Glomerular endothelial cell (primary cell): ENCODE measurements around the gene CTIF. TPM values are rescaled to one million over a fixed set of nuclear protein-coding genes. Genes with fewer than 3 reads are reported as not detected.

Source experiments
- DNase-seq: peaks from one replicate; pipeline ENCODE4 v3.0.0-alpha.2; 2011; ENCODE audit warnings: low read depth, low spot score; ENCODE audit errors: extremely low read depth
- total RNA-seq: library from RNA; depleted of rRNA; stranded (reverse); fragments of >200 nt; gene quantifications from 2 replicates; pipeline ENCODE4 v1.2.3, GENCODE V29; 2015

CTIF gene
- total RNA-seq, 1 donor from 2014 or later: 55.4 TPM

DNA sequence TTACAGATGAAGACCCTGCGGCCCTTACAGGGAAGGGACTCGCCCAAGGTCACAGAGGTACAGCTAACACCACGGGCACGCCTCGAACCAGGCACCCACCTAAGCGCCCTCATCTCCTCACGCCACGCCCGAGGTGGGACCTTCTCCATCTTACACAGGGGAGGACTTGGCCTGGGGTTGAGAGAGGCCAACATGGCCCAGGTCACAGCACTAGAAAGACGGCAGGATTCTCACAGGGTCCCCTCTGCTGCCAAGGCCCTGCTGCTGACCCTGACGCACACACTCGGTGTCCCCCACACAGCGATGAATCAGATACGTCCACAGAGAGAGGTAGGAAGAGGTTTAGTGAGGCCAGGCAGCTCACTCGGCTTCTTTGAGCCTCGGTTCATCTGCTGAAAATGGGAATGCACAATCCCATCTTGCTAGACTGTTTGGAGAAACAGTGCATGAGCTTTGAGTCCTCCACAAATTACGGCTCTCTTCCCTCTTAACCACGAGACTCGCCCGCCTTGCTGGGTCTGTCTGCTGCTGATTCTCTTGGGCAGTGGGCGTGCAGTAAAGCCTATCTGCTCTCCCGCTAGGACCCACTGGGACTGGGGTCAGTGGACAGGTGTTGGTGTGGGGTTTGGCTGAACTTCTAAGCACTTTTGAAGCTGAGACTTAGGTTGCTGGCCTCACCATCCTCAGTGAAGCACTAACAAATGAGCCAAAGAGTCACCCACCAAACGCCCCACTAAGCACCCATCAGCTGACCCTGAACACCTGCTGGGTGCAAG is 332.7 kb downstream of the CTIF start:
- DNase-seq: no peak

DNA sequence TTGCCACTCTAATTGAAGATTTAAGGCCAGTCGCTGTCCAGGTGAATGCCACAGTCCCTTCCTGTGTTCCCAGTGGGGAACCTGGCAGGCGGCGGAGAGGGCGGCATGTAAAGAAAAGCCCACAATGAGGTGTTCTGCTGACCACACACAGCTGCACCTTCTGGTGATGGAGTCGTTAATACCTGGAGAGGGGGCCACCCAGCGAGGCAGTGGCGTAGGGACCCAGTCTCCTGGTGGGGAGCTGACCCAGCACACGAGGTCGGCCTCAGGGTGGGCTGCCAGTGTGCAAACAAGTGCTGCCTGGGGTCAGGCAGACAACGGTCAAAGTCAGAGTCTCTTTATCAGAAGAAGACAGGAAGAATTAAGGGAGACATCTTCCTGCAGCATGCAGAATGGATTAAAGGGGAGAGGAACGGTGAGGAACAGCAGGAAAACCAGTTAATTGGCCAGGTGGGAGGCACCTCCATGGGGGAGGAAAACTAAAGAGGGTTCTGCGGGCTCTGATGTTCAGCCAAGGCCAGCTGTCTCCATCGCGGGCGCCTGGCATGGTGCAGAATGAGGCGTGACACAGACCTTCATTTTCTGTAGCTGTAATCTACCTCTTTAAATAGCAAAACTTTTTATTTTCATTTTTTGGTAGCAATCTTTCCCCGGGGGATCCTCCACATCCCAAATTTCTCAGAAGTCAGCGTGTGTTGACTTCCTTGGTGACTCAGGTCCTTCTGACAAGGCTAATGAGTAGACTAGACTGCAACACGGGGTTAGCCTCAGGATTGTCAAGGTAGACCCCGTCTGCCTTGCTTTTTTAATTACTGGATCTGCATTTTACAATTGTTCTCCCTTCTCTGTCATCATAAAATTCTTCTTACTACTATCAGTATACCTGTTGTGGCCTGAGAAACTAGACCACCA is 333.7 kb downstream of the CTIF start:
- DNase-seq: no peak

DNA sequence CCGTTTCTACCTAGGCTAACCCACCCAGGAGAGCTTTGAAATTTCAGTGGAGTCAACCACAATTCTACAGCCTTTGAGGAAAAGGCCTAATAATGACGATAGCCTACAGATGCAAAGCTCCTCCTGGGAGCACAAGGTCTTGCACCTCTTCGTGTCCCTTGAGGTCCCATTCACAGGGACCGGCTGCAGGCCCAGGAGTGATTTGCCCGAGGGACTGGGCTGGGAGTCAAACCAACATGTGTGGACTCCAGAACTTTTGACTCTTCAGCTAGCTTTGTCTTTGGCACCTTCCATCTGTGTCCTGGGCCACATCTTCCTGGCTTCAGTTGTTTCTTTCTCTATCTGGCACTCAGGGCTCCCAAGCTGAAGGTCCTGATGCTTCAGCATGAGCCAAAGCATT is 335.4 kb downstream of the CTIF start:
- DNase-seq: no peak

DNA sequence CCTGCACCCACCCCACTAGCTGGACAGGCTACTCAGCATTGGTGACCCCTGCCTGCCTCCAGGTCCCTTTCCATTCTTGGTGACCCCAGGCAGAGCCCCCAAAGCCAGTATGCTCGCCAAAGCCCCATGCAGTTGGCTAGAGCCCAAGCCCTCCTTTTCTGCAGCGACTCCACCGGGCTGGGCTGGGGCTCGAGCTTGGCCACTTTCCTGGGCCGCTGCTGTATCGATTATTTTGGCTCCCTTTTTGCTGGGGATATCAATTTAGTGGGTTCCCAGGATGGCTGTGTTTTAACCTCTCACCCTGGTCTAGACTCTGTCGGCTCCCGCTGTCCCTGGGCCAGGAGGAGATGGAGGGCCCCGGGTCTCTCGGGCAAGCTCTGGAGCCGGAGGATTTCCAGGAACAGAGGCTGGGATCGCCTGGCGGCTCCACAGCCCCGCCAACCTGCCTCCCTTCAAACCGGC is 335.9 kb downstream of the CTIF start:
- DNase-seq: no peak

DNA sequence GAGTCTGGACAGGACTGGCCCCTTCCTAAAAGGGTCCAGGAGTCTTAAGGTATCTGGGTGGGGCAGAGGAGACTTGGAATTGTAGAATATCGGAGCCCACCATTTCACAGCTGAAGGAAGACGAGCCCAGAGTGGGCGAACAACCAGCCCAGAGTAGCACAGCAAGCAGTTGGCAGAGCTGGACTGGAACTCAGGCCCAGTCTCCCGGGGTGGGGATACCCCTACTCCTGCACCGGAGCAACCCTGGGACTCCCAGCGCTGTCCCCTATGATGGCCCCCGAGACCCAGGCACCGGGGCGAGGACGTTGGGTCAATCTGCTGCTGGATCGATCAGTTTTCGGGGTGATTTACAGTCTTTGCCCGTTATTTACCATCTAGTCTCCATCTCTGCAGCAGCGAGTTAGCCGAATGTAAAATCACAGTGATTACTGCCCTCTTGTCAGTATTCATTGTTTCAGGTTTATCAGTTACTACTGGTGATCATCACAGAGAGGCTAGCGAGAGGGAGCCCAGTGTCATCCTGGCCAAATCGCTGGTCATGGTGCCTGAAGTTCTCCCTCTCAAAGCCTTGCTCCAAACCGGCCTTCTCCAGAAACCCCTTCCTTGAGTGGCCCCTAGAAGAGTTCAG is 336.6 kb downstream of the CTIF start:
- no peak for DNase-seq

DNA sequence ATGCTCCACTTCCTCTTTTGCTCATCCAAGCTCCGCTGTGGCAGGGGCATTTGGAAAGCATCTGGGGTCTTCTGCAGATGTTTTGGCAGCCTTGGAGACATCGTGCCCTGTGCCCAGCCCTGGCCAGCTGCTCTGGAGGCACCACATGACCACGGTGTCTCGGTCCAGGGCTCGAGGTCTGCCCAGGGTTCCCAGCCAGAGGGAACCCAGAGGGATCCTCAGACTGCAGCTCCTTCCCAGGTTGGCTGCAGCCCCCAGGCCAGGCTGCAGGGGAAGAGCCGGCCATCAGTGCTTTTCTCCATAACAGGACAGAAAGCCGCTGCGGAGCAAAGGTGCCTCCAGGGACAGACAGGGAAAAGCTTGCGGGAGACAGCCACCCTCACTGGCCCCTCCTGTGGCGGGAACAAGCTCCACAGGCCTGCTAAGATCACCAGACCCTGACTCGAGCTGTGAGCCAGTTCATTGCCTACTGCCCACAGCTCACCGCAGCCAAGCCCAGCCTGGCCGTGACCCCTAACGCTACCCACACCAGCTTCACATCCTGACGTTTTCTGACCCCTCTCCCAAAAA is 337.2 kb downstream of the CTIF start:
- no peak for DNase-seq

DNA sequence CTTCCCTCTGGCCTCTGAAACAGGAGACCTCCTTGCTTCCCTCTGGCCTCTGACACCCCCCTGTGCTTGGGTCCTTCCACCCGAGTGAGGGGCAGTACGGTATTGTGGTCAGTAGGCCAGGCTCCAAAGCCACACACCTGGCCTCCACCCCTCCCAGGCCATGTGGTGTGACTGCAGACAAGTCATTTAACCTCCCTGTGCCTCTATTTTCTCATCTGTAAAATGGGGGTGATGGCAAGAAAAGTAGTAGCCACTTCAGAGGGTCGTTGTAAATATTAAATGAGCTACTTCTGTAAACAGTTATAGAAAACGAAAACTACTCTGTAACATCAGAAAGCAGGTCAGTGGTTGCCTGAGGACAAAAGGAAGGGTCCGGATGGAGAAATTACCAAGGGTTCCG is 337.8 kb downstream of the CTIF start:
- DNase-seq: no peak

DNA sequence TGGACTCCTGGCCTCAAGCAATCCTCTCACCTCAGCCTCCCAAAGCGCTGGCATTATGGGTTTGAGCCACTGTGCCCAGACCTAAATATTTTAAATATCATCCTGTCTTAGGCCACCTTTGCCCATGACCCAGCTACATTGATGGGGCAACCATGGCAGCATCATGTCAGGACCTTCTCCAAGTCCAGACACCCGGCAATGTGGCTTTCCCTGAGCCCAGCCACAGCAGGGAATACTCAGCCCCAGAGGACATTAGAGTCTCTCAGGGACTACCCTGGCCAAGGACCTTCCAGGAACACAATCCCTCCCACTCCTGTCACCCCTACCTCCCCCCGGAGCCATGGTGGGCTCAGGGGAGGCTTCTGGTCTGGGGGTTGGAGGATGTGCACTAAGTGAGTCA is 339.1 kb downstream of the CTIF start:
- no peak for DNase-seq

DNA sequence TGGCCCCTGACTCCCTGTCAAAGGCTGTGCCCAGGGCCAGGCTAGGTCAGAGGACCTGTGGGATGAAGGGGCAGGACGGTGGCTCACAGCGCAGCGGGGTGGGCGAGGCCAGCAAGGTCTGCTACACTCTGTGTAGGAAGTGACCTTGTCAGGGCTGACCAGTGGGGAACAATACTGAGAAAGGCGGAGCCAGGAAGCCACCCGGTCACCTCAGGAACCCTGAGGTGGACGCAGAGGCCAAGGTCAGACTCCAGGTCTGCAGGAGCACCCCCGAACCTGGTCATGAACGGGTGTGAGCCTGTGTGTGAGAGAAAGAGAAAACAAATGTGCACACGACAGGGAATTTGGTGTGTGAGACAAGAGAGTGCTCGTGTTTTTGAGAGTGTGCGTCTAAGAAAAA is 339.6 kb downstream of the CTIF start:
- no peak for DNase-seq

DNA sequence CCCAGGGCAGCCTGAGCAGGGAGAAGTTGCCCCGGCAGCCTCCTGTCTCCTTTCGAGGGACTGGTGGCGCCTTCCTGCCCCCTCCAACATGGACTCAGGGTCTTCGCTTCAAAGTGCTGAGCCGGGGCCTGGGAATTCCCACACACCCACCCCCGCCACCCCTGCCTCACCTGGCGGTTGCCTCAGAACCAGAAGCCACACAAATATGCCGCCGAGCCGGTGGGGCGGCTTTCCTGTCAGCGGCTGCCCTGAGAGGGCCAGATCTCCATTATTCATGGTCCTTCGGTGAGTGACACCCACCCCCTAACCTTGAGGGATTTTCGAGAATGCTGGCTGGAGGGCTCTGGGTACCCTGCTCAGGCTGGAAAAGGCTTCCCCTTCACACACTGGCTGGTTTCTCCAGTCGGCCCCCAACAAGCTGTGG is 340.2 kb downstream of the CTIF start:
- no peak for DNase-seq

DNA sequence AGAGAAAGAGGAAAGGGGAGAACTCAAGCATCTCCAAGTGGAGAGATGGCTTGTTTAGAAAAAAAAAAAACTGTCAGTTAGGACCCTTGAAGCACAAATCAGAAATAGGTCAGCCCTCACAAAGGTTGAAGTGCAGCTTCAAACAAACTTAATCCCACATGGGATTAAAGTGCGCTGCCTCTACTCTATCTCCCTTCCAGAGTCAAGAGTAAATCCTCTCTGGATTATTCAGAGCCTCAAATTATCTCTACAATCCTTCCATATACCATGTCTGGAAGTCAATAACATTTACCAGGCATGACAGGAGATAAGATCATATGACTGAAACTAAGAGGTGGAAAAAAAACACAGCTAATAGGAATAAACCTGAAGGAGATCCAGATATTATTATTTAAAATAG is 342.1 kb downstream of the CTIF start:
- DNase-seq: no peak

DNA sequence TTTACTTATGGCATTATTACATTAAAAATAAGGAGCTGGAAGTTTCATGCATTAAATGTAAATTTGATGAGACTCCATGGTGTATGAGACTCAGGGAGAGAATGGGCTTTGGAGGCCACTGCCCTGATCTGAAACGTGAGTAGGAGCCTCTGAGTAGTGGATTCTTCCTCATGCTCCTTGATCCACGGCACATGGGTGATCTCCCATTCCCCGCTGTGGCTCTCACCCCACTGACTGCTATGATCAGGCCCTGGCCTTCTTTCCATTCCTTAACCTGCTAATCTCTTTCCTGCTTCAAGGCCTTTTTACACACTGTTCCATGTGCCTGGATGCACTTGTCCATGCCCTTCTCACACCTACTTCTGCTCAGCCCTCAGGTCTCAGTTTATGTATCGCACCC is 343.5 kb downstream of the CTIF start:
- no peak for DNase-seq

DNA sequence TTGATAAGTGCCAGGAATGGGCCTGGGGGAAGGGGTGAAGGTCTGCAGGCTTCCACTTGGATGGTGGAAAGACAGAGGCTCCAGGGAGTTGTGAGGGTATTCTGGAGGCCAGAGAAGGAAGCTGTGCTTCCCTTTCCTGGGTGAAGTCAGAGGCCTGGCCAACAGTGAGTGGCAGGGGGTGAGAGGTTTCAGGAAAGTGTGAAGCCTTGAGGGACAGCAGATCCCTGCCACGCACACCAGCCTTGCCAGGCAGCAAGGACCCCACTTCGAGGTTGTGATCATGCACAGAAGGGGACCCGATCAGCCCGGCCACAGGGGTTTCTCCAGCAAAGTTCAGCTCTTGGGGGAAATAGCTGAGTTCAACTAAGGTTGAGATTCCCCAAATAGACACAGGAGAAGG is 345.5 kb downstream of the CTIF start:
- no peak for DNase-seq

DNA sequence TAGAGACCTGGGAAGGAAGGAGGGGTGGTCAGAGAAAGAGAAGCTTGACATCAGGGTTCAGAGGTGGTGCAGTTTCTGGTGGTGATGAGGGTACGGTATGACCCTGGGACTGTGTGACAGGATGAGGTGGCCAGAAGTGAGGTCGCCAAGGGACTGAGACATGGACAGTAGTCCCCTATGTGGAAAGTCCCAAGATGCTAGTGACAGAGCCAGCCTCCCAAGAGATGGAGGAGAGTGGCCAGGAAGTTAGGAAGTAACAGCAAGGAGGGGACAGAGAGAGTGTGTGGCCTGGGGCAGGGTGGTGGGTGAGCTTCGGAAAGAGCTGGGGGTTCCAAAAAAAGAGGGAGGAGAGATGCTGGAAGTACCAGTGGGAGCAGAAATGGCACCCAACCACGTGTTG is 345.9 kb downstream of the CTIF start:
- DNase-seq: no peak

DNA sequence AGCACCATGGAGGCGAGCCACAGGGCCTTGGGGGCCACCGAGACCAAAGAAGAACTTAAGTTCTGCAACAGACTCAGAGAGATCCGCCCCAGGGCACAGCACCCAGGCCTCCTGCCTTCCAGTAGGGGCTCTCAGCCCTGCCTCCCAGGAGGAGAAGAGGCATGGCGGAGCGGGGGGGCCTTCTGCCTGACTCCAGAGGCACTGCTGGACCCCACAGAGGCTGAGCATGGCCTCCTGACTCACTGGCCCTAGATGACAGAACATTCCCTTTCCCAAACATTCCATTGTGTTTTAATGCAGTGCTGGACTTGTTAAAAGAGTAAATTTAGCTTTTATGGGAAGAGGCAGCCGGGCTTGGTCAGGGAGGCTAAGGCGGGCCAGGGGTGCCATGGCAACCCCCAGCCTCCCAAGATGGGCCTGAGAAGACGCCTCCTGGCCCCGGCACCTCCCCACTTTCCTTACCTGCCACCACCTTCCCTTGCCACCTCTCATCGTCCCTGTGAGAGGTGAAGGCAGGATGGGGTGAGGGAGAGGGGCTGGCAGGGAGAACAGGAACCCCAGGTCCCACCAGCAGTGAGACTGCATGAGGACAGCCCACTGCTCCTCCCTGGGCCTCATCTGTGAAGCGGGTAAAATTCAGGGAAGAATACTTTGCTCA is 346.6 kb downstream of the CTIF start:
- no peak for DNase-seq

DNA sequence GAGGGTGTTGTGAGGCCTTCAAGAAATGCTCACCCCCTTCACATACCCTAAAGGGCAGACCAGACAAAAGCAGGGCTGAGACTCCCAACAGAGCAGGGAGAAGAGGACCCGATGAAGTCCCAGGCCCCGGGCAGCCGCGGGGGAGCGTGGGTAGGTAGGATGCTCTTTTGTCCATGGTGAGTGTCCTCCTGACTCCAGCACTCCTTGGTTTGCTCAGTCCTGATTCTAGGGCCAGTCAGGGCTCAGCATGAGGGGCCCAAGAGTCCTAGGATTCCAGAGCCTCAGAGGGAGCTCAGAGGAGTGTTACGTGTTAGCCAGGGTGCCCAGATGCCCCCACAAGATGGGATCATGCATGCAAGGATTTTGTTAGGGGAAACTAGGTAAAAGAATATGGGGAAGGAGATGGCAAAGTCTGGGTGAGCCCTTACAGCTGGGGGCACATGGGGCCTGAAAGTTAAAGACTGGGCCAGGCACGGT is 347.1 kb downstream of the CTIF start:
- DNase-seq: no peak

DNA sequence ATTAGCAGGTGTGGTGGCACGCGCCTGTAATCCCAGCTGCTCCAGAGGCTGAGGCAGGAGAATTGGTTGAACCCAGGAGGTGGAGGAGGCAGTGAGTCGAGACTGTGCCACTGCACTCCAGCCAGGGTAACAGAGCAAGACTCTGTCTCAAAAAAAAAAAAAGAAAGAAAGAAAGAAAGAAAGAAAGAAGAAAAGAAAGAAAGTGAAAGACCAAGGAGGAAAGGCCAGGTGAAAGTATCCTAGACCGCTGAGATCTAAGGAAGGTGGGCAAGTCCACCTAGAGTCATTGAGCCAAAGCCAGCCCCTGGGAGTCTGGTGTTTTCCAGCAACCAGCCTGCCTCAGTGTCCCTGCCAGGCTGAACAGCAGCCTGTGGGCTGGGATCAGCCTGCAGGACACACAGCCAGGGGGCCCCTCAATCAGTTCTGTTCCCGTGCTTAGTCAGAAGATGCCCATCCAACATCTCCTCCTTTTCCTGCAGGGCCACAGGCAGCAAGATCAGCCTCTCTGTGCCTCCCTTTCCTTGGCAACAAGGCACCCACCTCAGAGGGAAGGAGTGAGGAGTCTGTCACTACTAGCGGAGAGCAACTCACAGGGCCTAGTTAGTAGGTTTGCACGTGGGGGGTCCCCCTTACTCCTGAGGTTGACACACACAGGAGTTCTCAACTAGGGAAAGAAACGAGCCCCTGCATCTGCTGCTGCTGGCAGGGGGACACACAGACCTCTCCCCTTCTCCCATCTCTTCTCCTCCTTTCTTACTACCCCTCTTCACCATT is 347.9 kb downstream of the CTIF start:
- DNase-seq: no peak

DNA sequence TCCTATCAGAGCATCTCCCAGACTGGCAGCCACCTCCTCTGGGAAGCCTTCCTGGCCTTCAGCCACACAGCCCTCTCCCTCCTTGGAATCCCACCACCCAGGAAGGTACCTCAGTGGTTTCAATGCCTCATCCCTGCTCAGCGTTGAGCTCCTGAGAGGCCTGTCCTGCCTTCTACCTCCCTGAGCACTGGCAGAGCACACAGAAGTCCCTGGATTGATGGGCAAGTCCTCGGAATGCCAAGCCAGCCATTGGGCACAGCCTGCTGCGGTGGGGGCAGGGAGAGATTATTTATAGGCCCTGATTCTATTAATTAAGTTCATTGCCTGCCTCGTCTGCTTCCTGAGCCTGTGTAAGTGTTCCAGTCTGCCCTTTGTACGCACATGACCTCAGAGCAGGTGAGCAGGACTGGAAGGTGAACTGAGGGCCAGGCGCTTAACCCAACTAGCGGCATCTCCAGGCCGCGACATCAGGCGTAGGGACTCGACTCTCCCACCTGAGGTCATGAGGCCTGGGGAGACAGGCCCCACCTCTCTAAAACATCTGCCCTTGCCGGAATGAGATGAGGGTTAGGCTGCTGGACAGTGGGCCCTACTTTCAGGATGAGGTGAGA is 348.6 kb downstream of the CTIF start:
- DNase-seq: no peak
